ENCODE data around the gene PACC1. TPM values are rescaled to one million over a fixed set of nuclear protein-coding genes. Genes with fewer than 3 reads are reported as not detected.
A peak's percentile ranks its signal among the peaks of the same experiment; 100 is the strongest.
"Not testable (repeated sequence)": the region's sequence is repeated elsewhere in the genome, so short reads cannot be mapped to it uniquely, and the experiment has no call there.

PACC1 gene
- total RNA-seq, 1 donor from 2014 or later, result 4.8 TPM

GRCh38 chr1:212395678-212396437 lies 18.8 kb downstream of the PACC1 start:
- not testable (repeated sequence) for DNase-seq

GRCh38 chr1:212388985-212389716 lies 25.5 kb downstream of the PACC1 start:
- no peak for DNase-seq

- DNase-seq, result no peak
These were observed 28.7 kb downstream of the PACC1 start for GRCh38 chr1:212386029-212386428.

GRCh38 chr1:212381397-212382035 lies 33.2 kb downstream of the PACC1 start:
- no peak for DNase-seq

GRCh38 chr1:212379366-212379765 lies 35.3 kb downstream of the PACC1 start:
- no peak for DNase-seq

GRCh38 chr1:212377644-212378043 lies 37.0 kb downstream of the PACC1 start:
- DNase-seq, result no peak

- no peak for DNase-seq
These were observed 38.7 kb downstream of the PACC1 start for GRCh38 chr1:212375986-212376385.

- peak; percentile 23 for DNase-seq
These were observed 46.6 kb downstream of the PACC1 start for GRCh38 chr1:212368073-212368484.

GRCh38 chr1:212367474-212368072 lies 47.1 kb downstream of the PACC1 start:
- no peak for DNase-seq

- no peak for DNase-seq
These were observed 47.8 kb downstream of the PACC1 start for GRCh38 chr1:212366901-212367300.

GRCh38 chr1:212364985-212365384 lies 49.7 kb downstream of the PACC1 start:
- no peak for DNase-seq

- no peak for DNase-seq
These were observed 54.7 kb downstream of the PACC1 start for GRCh38 chr1:212359794-212360479.

GRCh38 chr1:212355230-212355969 lies 59.3 kb downstream of the PACC1 start:
- no peak for DNase-seq

- no peak for DNase-seq
These were observed 60.2 kb downstream of the PACC1 start for GRCh38 chr1:212354464-212354863.

- no peak for DNase-seq
These were observed 61.5 kb downstream of the PACC1 start for GRCh38 chr1:212353181-212353580.

- DNase-seq, result no peak
These were observed 62.9 kb downstream of the PACC1 start for GRCh38 chr1:212351588-212352362.

- no peak for DNase-seq
These were observed 68.1 kb downstream of the PACC1 start for GRCh38 chr1:212346601-212347000.

- DNase-seq, result no peak
These were observed 69.8 kb downstream of the PACC1 start for GRCh38 chr1:212344905-212345304.

- DNase-seq, result no peak
These were observed 73.6 kb downstream of the PACC1 start for GRCh38 chr1:212341090-212341489.

GRCh38 chr1:212329105-212329504 lies 85.6 kb downstream of the PACC1 start:
- DNase-seq, result no peak

- DNase-seq, result no peak
These were observed 86.4 kb downstream of the PACC1 start for GRCh38 chr1:212328248-212328647.

Data from skin of body (tissue), 2 donors.